Endothelial cell (in vitro differentiated cells): ENCODE results near the gene MIPEP. TPM values are rescaled to one million over a fixed set of nuclear protein-coding genes. Genes with fewer than 3 reads are reported as not detected.

Source experiments
- DNase-seq: peaks from one replicate; pipeline ENCODE4 v3.0.0; 2021; ENCODE audit warnings: low spot score
- H3K27ac Mint-ChIP-seq: one replicate; pipeline ENCODE4 v1.8.0; 2021; ENCODE audit warnings: mixed read lengths, inconsistent platforms; ENCODE audit not compliant: unreplicated experiment
- H3K27me3 Mint-ChIP-seq: one replicate; pipeline ENCODE4 v1.8.0; 2021; ENCODE audit warnings: mild to moderate bottlenecking, moderate library complexity, mixed read lengths, inconsistent platforms; ENCODE audit not compliant: unreplicated experiment
- H3K36me3 Mint-ChIP-seq: one replicate; pipeline ENCODE4 v1.8.0; 2021; ENCODE audit warnings: mild to moderate bottlenecking, low read depth, mixed read lengths, inconsistent platforms; ENCODE audit not compliant: unreplicated experiment
- H3K4me1 Mint-ChIP-seq: one replicate; pipeline ENCODE4 v1.8.0; 2021; ENCODE audit warnings: mild to moderate bottlenecking, mixed read lengths, inconsistent platforms; ENCODE audit not compliant: unreplicated experiment
- H3K4me3 Mint-ChIP-seq: one replicate; pipeline ENCODE4 v1.8.0; 2021; ENCODE audit warnings: mild to moderate bottlenecking, mixed read lengths, inconsistent platforms; ENCODE audit not compliant: unreplicated experiment
- H3K9me3 Mint-ChIP-seq: one replicate; pipeline ENCODE4 v1.8.0; 2021; ENCODE audit warnings: mixed read lengths, inconsistent platforms; ENCODE audit not compliant: unreplicated experiment
- total RNA-seq: library from RNA; stranded (reverse); fragmentation: NEBNext Ultra II Directional; extraction: Animal tissue kit (Norgen Biotek cat#: 25700); gene quantifications from one replicate; pipeline ENCODE4 v1.2.1, GENCODE V29; 2021; ENCODE audit not compliant: unreplicated experiment
- TF ChIP-seq, protein P1 (sequence below): fragments of 200-600 bp; sonication (generic); IDR thresholded peaks from one replicate; pipeline ENCODE4 v1.5.0; 2021; ENCODE audit warnings: antibody characterized with exemption; ENCODE audit not compliant: unreplicated experiment

The MIPEP gene
- total RNA-seq, 1 donor from 2014 or later, result 8.8 TPM

DNA sequence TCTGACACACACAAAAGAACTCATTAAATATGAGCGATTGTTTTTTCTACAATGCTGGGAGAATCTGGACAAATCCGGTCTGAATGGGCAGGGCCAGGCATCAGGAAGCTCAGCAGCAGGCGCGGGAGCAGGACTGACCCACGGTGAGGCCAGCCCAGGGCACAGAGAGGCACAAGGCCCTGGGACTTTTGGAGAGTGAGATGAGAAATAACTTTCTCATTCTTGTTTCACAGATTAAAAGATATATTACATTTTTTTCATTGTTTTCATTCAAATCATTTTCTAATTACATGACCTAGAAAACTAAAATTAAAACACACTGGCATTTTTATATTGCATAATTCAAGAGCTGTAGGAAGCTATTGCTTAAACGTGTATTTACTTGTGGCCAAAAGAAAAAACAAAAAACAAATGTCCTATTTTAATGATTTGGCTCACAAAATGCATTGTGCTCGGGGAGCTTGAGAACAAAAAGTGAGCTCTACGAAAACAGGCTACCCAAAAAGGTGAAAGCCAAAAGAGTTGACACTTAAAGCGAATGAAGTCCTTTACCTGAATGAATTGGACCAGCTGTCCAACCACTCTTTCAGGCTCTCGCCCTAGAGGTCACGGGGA is 185.8 kb downstream of the MIPEP start:
- H3K9me3 Mint-ChIP-seq, result no peaks in the 10 kb centered on the region
- no peak overlapping the region for H3K4me3 Mint-ChIP-seq
- TF ChIP-seq, protein P1, sequence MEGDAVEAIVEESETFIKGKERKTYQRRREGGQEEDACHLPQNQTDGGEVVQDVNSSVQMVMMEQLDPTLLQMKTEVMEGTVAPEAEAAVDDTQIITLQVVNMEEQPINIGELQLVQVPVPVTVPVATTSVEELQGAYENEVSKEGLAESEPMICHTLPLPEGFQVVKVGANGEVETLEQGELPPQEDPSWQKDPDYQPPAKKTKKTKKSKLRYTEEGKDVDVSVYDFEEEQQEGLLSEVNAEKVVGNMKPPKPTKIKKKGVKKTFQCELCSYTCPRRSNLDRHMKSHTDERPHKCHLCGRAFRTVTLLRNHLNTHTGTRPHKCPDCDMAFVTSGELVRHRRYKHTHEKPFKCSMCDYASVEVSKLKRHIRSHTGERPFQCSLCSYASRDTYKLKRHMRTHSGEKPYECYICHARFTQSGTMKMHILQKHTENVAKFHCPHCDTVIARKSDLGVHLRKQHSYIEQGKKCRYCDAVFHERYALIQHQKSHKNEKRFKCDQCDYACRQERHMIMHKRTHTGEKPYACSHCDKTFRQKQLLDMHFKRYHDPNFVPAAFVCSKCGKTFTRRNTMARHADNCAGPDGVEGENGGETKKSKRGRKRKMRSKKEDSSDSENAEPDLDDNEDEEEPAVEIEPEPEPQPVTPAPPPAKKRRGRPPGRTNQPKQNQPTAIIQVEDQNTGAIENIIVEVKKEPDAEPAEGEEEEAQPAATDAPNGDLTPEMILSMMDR, result no peak
- H3K4me1 Mint-ChIP-seq, result peaks cover 9% of the 10 kb centered on the region
- H3K27me3 Mint-ChIP-seq, result peaks cover 4% of the 10 kb centered on the region
- no peak overlapping the region for H3K27ac Mint-ChIP-seq
- no peak for DNase-seq
- H3K36me3 Mint-ChIP-seq, result no peaks in the 10 kb centered on the region

DNA sequence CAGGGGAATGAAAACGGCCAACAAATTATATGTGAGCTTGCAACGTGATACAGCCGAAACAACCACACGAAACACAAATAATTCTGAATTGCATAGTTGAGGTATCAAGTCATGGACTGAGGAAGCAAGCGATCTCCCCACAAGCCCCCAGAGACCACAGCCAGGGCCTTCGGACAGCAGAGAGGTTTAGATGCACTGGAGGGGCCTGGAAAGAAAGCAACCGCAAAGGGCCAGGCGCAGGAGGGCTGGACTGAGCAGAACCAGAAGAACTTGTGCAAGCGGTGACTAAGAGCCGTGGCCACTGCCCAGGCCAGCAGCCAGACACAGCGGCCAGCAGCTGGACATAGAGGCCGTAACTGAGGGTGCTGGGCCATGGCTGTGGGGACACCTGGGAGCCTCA is 187.6 kb downstream of the MIPEP start:
- no peaks in the 10 kb centered on the region for H3K9me3 Mint-ChIP-seq

DNA sequence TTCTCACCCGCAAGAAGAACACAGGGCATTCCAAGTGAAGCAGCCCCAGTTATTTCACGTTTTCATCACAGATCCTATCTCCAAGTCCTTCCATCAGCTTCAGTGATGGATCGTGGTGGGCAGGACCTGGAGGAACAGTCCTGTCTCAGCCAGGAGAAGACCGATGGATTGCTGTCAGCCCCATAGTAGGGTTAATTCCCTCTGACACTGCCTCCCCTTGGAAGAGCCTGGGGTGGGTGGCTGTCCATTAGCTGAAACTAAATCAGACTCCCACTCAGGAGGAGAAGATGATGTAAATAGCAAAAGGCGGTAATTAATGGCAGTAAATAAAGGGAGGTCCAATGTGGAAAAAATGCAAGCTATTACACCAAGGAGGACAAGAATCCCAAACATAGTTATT is 188.0 kb downstream of the MIPEP start:
- H3K4me1 Mint-ChIP-seq, result peaks cover 24% of the 10 kb centered on the region
- DNase-seq, result no peak
- TF ChIP-seq, protein P1, result no peak
- peaks cover 6% of the 10 kb centered on the region for H3K27me3 Mint-ChIP-seq
- H3K36me3 Mint-ChIP-seq, result no peaks in the 10 kb centered on the region
- no peak overlapping the region for H3K27ac Mint-ChIP-seq
- no peaks in the 10 kb centered on the region for H3K9me3 Mint-ChIP-seq
- no peak overlapping the region for H3K4me3 Mint-ChIP-seq

More for the DNA sequence above, 187.6 kb downstream of the MIPEP start:
- no peaks in the 10 kb centered on the region for H3K36me3 Mint-ChIP-seq
- H3K4me3 Mint-ChIP-seq, result no peak overlapping the region
- peaks cover 19% of the 10 kb centered on the region for H3K4me1 Mint-ChIP-seq
- peaks cover 4% of the 10 kb centered on the region for H3K27me3 Mint-ChIP-seq
- no peak overlapping the region for H3K27ac Mint-ChIP-seq
- TF ChIP-seq, protein P1, result no peak
- no peak for DNase-seq

DNA sequence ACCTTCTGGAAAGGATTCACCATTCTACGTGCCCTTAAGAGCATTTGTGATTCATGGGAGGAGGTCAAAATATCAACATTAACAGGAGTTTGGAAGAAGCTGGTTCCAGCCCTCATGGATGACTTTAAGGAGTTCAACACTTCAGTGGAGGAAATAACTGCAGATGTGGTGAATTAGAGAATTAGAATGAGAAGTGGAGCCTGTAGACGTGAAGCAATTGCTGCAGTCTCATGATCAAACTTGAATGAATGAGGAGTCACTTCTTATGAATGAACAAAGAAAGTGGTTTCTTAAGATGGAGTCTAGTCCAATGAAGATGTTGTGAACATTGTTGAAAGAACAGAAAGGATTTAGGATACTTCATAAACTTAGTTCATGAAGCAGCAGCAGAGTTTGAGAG is 189.9 kb downstream of the MIPEP start:
- no peaks in the 10 kb centered on the region for H3K9me3 Mint-ChIP-seq
- H3K36me3 Mint-ChIP-seq, result no peaks in the 10 kb centered on the region
- DNase-seq, result no peak
- H3K27me3 Mint-ChIP-seq, result peaks cover 6% of the 10 kb centered on the region
- H3K27ac Mint-ChIP-seq, result no peak overlapping the region
- H3K4me1 Mint-ChIP-seq, result peaks cover 20% of the 10 kb centered on the region
- H3K4me3 Mint-ChIP-seq, result no peak overlapping the region
- TF ChIP-seq, protein P1, result no peak

DNA sequence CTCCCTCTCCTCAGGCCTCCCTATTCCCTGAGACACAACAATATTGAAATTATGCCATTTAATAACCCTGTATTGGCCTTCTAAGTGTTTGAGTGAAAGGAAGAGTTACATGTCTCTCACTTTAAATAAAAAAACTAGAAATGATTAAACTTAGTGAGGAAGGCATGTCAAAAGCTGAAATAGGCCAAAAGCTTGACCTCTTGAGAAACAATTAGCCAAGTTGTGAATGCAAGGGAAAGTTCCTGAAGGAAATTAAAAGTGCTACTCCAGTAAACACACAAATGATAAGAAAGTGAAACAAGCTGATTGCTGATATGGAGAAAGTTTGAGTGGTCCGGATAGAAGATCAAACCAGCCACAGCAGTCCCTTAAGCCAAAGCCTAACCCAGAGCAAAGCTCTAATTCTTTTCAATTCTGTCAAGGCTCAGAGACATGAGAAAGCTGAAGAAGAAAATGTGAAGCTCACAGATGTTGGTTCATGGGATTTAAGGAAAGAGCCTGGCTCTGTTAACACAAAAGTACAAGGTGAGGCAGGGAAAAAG is 191.4 kb downstream of the MIPEP start:
- H3K4me3 Mint-ChIP-seq, result no peak overlapping the region
- H3K9me3 Mint-ChIP-seq, result no peaks in the 10 kb centered on the region
- no peaks in the 10 kb centered on the region for H3K36me3 Mint-ChIP-seq
- peaks cover 20% of the 10 kb centered on the region for H3K4me1 Mint-ChIP-seq
- H3K27me3 Mint-ChIP-seq, result peaks cover 4% of the 10 kb centered on the region
- DNase-seq, result no peak
- TF ChIP-seq, protein P1, result no peak
- no peak overlapping the region for H3K27ac Mint-ChIP-seq
